OCI-LY7 (cell line): ENCODE data around the gene FHDC1. TPM values are rescaled to one million over a fixed set of nuclear protein-coding genes. Genes with fewer than 3 reads are reported as not detected.

ENCODE experiments used
- BruUV-seq: library from RNA; stranded (reverse); fragments of 400-500 nt; replicated peaks from 2 replicates; lab custom pipeline; 2021; lab: Mats Ljungman, UMichigan
- CTCF ChIA-PET: fragments of 300-600 bp; sonication (Branson Sonifier 250); formaldehyde crosslinking; loops from one replicate; lab custom pipeline; 2022; ENCODE audit warnings: antibody characterized with exemption; ENCODE audit not compliant: unreplicated experiment; lab: Charles Lee
- POLR2A ChIA-PET: fragments of 300-600 bp; sonication (Branson Sonifier 250); formaldehyde crosslinking; loops from one replicate; lab custom pipeline; 2022; ENCODE audit warnings: antibody characterized with exemption; lab: Charles Lee
- DNase-seq: peaks from one replicate; pipeline ENCODE4 v3.0.0-alpha.2; 2015; ENCODE audit warnings: low spot score
- H2AFZ ChIP-seq: fragments of 200-600 bp; sonication (generic), shearing (Covaris generic); 2 replicates; pipeline ENCODE4 v1.6.1; 2014; ENCODE audit warnings: mild to moderate bottlenecking, antibody characterized with exemption, low read length, moderate library complexity
- H3K27ac ChIP-seq: fragments of 200-600 bp; sonication (generic); 2 replicates; pipeline ENCODE4 v1.5.1; 2014; ENCODE audit warnings: mixed run types, low read depth, mild to moderate bottlenecking, moderate library complexity, low read length, inconsistent platforms; ENCODE audit not compliant: poor library complexity, severe bottlenecking
- H3K36me3 ChIP-seq: fragments of 200-600 bp; sonication (generic); 2 replicates; pipeline ENCODE4 v1.6.1; 2014; ENCODE audit warnings: mild to moderate bottlenecking, antibody characterized with exemption, low read length, moderate library complexity, mixed read lengths; ENCODE audit not compliant: insufficient read depth
- H3K4me1 ChIP-seq: fragments of 200-600 bp; sonication (generic); 2 replicates; pipeline ENCODE4 v1.5.1; 2014; ENCODE audit warnings: mild to moderate bottlenecking, low read length; ENCODE audit not compliant: insufficient read depth, poor library complexity, severe bottlenecking
- H3K4me2 ChIP-seq: fragments of 200-600 bp; sonication (generic); 2 replicates; pipeline ENCODE4 v1.6.1; 2014; ENCODE audit warnings: mild to moderate bottlenecking, low read length
- H3K4me3 ChIP-seq: fragments of 200-600 bp; sonication (generic); 2 replicates; pipeline ENCODE4 v1.5.1; 2014; ENCODE audit warnings: mild to moderate bottlenecking, low read depth, low read length; ENCODE audit not compliant: poor library complexity, severe bottlenecking
- H3K79me2 ChIP-seq: fragments of 200-600 bp; sonication (generic); 2 replicates; pipeline ENCODE4 v1.6.1; 2016; ENCODE audit warnings: low read depth, mild to moderate bottlenecking, low read length, moderate library complexity, mixed read lengths; ENCODE audit not compliant: insufficient read depth
- H3K9me2 ChIP-seq: fragments of 200-600 bp; sonication (generic); 2 replicates; pipeline ENCODE4 v1.6.1; 2016; ENCODE audit warnings: mild to moderate bottlenecking, low read length, mixed read lengths; ENCODE audit not compliant: insufficient read depth
- H3K9me3 ChIP-seq: fragments of 200-600 bp; sonication (generic); 2 replicates; pipeline ENCODE4 v1.6.1; 2014; ENCODE audit warnings: mild to moderate bottlenecking, mixed run types, low read length, mixed read lengths
- H4K20me1 ChIP-seq: fragments of 200-600 bp; sonication (generic); 2 replicates; pipeline ENCODE4 v1.6.1; 2014; ENCODE audit warnings: mild to moderate bottlenecking, antibody characterized with exemption, low read length, moderate library complexity, mixed read lengths; ENCODE audit not compliant: insufficient read depth
- CTCF ChIP-seq: fragments of 200-600 bp; sonication (generic); conservative IDR thresholded peaks from 2 replicates; pipeline ENCODE4 v1.5.1; 2014; ENCODE audit warnings: mild to moderate bottlenecking, antibody characterized with exemption, low read length, moderate library complexity, mixed read lengths
- EZH2phosphoT487 ChIP-seq: fragments of 200-600 bp; sonication (generic); IDR thresholded peaks from 2 replicates; pipeline ENCODE4 v1.6.1; 2018; ENCODE audit warnings: low read depth, borderline replicate concordance, mild to moderate bottlenecking, mixed run types, antibody characterized with exemption, low read length, moderate library complexity, mixed read lengths
- intact Hi-C: fragments of 100-400 bp; cut with micrococcal nuclease; formaldehyde crosslinking; loops from one replicate; pipeline ENCODE4 v1.10.0; 2022; ENCODE audit not compliant: unreplicated experiment
- total RNA-seq, 2 experiments: library from RNA; depleted of rRNA in 1 of 2; stranded (reverse); fragments of >200 nt in 1 of 2; shearing (Covaris generic) in 1 of 2; gene quantifications; 2 replicates each; pipeline ENCODE4 v1.2.3, GENCODE V29; 2014 to 2022

Gene FHDC1
- total RNA-seq, 2 experiments from 2014 or later: 0.04 to 0.13 TPM

GRCh38 chr4:152950402-152951274 is 14.5 kb downstream of the FHDC1 start:
- DNase-seq: no peak
- H4K20me1 ChIP-seq: no peaks in the 10 kb centered on the region
- H3K27ac ChIP-seq: no peak overlapping the region
- no peaks in the 10 kb centered on the region for H3K9me2 ChIP-seq
- H3K4me1 ChIP-seq: no peaks in the 10 kb centered on the region
- no peak overlapping the region for H3K4me2 ChIP-seq
- no peaks in the 10 kb centered on the region for H3K36me3 ChIP-seq
- ChIA-PET POLR2A (interaction anchor here (0.5 to 1.4 kb wide), 2 partner anchors 8 to 14 kb away, joined by 3 read pairs; no protein-coding TSS in a partner anchor), CTCF (no interaction called here)
- no TSS peak for BruUV-seq
- H3K79me2 ChIP-seq: no peaks in the 10 kb centered on the region
- no peak overlapping the region for H2AFZ ChIP-seq
- no peak overlapping the region for H3K4me3 ChIP-seq
- no peak for TF ChIP-seq CTCF
- no peak for TF ChIP-seq EZH2phosphoT487
- H3K9me3 ChIP-seq: no peaks in the 10 kb centered on the region
- intact Hi-C loops: no loop called here

GRCh38 chr4:152951348-152951747 is 15.2 kb downstream of the FHDC1 start:
- Histone ChIP-seq H4K20me1 (no peaks in the 10 kb centered on the region), H3K4me1 (no peaks in the 10 kb centered on the region), H3K4me3 (no peak overlapping the region), H3K9me2 (no peaks in the 10 kb centered on the region), H3K79me2 (no peaks in the 10 kb centered on the region), H3K36me3 (no peaks in the 10 kb centered on the region), H3K4me2 (no peak overlapping the region), H3K27ac (no peak overlapping the region), H2AFZ (no peak overlapping the region), H3K9me3 (no peaks in the 10 kb centered on the region)
- ChIA-PET CTCF (no interaction called here), POLR2A (no interaction called here)
- intact Hi-C loops: no loop called here
- TF ChIP-seq EZH2phosphoT487 (no peak), CTCF (no peak)
- no peak for DNase-seq
- BruUV-seq: no TSS peak

- Histone ChIP-seq H3K9me2 (no peaks in the 10 kb centered on the region), H3K79me2 (no peaks in the 10 kb centered on the region), H3K27ac (no peak overlapping the region), H3K4me3 (no peak overlapping the region), H3K36me3 (no peaks in the 10 kb centered on the region), H3K4me1 (no peaks in the 10 kb centered on the region), H4K20me1 (no peaks in the 10 kb centered on the region), H2AFZ (no peak overlapping the region), H3K4me2 (no peak overlapping the region), H3K9me3 (no peaks in the 10 kb centered on the region)
- BruUV-seq: no TSS peak
- no peak for TF ChIP-seq EZH2phosphoT487
- TF ChIP-seq CTCF: no peak
- intact Hi-C loops: no loop called here
- no peak for DNase-seq
- ChIA-PET CTCF (no interaction called here), POLR2A (interaction anchor here (0.6 to 1.7 kb wide), 2 partner anchors 10 to 13 kb away, joined by 5 to 6 read pairs; no protein-coding TSS in a partner anchor)
Measured at GRCh38 chr4:152953514-152953913, 17.4 kb downstream of the FHDC1 start.
